Suprapubic skin (tissue), 4 donors: ENCODE measurements around the gene RPTN. TPM values are rescaled to one million over a fixed set of nuclear protein-coding genes. Genes with fewer than 3 reads are reported as not detected.
"Not testable (repeated sequence)": the region's sequence is repeated elsewhere in the genome, so short reads cannot be mapped to it uniquely, and the experiment has no call there.

Experiments
- DNase-seq, 2 donors: peaks; one replicate each; pipeline ENCODE4 v3.0.0-alpha.2; 2019; ENCODE audit warnings: low spot score in 2 of 2
- H3K27ac ChIP-seq: fragments of 200-600 bp; sonication (generic); one replicate; pipeline ENCODE4 v1.5.1; 2019
- H3K27me3 ChIP-seq: fragments of 200-600 bp; sonication (generic); one replicate; pipeline ENCODE4 v1.5.1; 2019
- H3K36me3 ChIP-seq: fragments of 200-600 bp; sonication (generic); one replicate; pipeline ENCODE4 v1.5.1; 2019
- H3K4me1 ChIP-seq: fragments of 200-600 bp; sonication (generic); one replicate; pipeline ENCODE4 v1.5.1; 2019
- H3K4me3 ChIP-seq: fragments of 200-600 bp; sonication (generic); one replicate; pipeline ENCODE4 v1.5.1; 2019; ENCODE audit warnings: mild to moderate bottlenecking
- H3K9me3 ChIP-seq: fragments of 200-600 bp; sonication (generic); one replicate; pipeline ENCODE4 v1.5.1; 2019
- EP300 ChIP-seq: sonication (generic); formaldehyde crosslinking; IDR thresholded peaks from one replicate; pipeline ENCODE4 v1.6.1; 2017; ENCODE audit warnings: antibody characterized with exemption
- POLR2A ChIP-seq, 2 donors: fragments of 450-650 bp; IDR thresholded peaks; one replicate each; pipeline ENCODE4 v1.6.1; 2017; ENCODE audit warnings: antibody characterized with exemption in 2 of 2, mild to moderate bottlenecking in 2 of 2, moderate library complexity in 2 of 2
- POLR2AphosphoS5 ChIP-seq, 3 donors: sonication (generic); formaldehyde crosslinking; IDR thresholded peaks; one replicate each; pipeline ENCODE4 v1.6.1; 2017; ENCODE audit warnings: antibody characterized with exemption in 3 of 3
- WGBS: methylation state at CpG from one replicate; pipeline ENCODE4 v1.1.5; 2018; 5-methylcytosine and 5-hydroxymethylcytosine counted together
- total RNA-seq, 4 donors: library from RNA; depleted of rRNA; stranded (reverse); fragments of >200 nt; gene quantifications; one replicate each; pipeline ENCODE4 v1.1.0, GENCODE V29; 2016
- TF ChIP-seq, protein P1 (sequence below), 2 donors: fragments of 200-600 bp in 1 of 2; fragments of 450-650 bp in 1 of 2; sonication (generic) in 1 of 2; IDR thresholded peaks; one replicate each; pipeline ENCODE4 v1.5.1; 2016 to 2019; ENCODE audit warnings: antibody characterized with exemption in 2 of 2, mild to moderate bottlenecking in 1 of 2, moderate library complexity in 1 of 2

RPTN gene
- total RNA-seq, 4 donors from 2014 or later, result 9.0 to 40.3 (median 18.2) TPM

DNA sequence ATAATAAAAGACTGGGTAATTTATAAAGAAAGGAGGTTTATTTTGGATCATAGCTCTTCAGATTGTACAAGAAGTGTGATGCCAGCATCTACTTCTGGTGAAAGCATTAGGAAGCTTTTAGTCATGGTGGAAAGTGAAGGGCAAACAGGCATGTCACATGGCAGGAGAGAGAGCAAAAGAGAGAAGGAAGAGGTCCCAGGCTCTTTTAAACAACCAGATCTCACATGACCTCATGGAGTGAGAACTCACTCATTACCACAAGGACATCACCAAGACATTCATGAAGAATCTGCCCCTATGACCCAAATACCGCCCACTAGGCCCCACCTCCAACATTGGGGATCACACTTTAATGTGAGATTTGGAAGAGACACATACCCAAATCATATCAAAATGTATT is 10.0 kb downstream of the RPTN start:
- H3K27ac ChIP-seq, result no peak overlapping the region
- TF ChIP-seq, protein P1, sequence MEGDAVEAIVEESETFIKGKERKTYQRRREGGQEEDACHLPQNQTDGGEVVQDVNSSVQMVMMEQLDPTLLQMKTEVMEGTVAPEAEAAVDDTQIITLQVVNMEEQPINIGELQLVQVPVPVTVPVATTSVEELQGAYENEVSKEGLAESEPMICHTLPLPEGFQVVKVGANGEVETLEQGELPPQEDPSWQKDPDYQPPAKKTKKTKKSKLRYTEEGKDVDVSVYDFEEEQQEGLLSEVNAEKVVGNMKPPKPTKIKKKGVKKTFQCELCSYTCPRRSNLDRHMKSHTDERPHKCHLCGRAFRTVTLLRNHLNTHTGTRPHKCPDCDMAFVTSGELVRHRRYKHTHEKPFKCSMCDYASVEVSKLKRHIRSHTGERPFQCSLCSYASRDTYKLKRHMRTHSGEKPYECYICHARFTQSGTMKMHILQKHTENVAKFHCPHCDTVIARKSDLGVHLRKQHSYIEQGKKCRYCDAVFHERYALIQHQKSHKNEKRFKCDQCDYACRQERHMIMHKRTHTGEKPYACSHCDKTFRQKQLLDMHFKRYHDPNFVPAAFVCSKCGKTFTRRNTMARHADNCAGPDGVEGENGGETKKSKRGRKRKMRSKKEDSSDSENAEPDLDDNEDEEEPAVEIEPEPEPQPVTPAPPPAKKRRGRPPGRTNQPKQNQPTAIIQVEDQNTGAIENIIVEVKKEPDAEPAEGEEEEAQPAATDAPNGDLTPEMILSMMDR (IDR thresholded peaks at IDR 0.05), result no peak
- TF ChIP-seq EP300, result no peak
- no peak for TF ChIP-seq POLR2AphosphoS5 (IDR thresholded peaks at IDR 0.05)
- no peak for TF ChIP-seq POLR2A (IDR thresholded peaks at IDR 0.05)
- peaks cover 4% of the 10 kb centered on the region for H3K27me3 ChIP-seq
- H3K36me3 ChIP-seq, result no peaks in the 10 kb centered on the region
- no peaks in the 10 kb centered on the region for H3K4me1 ChIP-seq
- H3K4me3 ChIP-seq, result no peak overlapping the region
- 81% methylated on average over 1 of the region's 1 CpG for WGBS
- no peak for DNase-seq
- peaks cover 8% of the 10 kb centered on the region for H3K9me3 ChIP-seq

DNA sequence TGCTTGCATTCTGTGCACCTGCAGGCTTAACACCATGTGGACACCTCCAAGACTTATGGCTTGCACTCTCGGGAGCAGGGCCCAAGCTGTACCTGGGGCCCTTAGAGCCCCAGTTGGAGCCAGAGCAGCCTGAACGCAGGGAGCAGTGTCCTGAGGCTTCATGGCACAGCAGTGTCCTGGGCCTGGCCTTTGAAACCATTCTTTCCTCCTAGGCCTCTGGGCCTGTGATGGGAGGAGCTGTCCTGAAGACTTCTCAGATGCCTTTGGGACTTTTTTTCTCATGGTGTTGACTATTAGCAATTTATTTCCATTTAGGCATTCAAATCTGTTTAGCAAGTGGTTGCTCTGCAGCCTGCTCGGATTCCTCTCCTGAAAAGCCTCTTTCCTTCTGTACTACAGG is 11.0 kb downstream of the RPTN start:
- 82% methylated on average over 3 of the region's 3 CpGs for WGBS
- H3K9me3 ChIP-seq, result peaks cover 8% of the 10 kb centered on the region
- no peak overlapping the region for H3K27ac ChIP-seq
- H3K4me1 ChIP-seq, result no peaks in the 10 kb centered on the region
- no peak for TF ChIP-seq POLR2AphosphoS5 (IDR thresholded peaks at IDR 0.05)
- TF ChIP-seq, protein P1 (IDR thresholded peaks at IDR 0.05), result no peak
- no peak for TF ChIP-seq POLR2A (IDR thresholded peaks at IDR 0.05)
- peaks cover 4% of the 10 kb centered on the region for H3K27me3 ChIP-seq
- H3K36me3 ChIP-seq, result no peaks in the 10 kb centered on the region
- H3K4me3 ChIP-seq, result no peak overlapping the region
- DNase-seq, result no peak

DNA sequence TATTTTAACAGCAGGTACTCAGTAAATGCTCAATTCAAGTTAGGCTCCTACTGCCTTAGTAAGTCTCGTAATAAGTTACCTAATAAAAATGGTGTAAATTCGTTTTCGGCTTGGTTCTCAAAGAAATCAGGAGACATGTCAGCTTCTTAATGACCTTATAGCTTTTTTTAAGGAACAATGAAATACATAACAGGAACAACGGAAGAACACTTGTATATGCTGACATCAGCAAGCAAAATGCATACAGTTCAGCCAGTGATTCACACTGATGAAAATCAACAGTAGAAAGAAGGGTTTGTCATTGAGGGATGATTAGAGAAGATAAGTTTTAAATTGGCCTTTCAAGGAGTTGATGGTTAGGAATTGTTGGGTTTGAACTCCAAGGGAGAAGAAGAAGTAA is 13.3 kb downstream of the RPTN start:
- no peak overlapping the region for H3K27ac ChIP-seq
- TF ChIP-seq POLR2AphosphoS5 (IDR thresholded peaks at IDR 0.05) (no peak), EP300 (no peak), POLR2A (IDR thresholded peaks at IDR 0.05) (no peak)
- TF ChIP-seq, protein P1 (IDR thresholded peaks at IDR 0.05), result no peak
- DNase-seq, result no peak
- WGBS, result 78% methylated on average over 4 of the region's 4 CpGs
- no peak overlapping the region for H3K4me3 ChIP-seq
- H3K9me3 ChIP-seq, result peaks cover 8% of the 10 kb centered on the region
- H3K4me1 ChIP-seq, result peaks cover 8% of the 10 kb centered on the region
- H3K36me3 ChIP-seq, result no peaks in the 10 kb centered on the region
- peaks cover 4% of the 10 kb centered on the region for H3K27me3 ChIP-seq

DNA sequence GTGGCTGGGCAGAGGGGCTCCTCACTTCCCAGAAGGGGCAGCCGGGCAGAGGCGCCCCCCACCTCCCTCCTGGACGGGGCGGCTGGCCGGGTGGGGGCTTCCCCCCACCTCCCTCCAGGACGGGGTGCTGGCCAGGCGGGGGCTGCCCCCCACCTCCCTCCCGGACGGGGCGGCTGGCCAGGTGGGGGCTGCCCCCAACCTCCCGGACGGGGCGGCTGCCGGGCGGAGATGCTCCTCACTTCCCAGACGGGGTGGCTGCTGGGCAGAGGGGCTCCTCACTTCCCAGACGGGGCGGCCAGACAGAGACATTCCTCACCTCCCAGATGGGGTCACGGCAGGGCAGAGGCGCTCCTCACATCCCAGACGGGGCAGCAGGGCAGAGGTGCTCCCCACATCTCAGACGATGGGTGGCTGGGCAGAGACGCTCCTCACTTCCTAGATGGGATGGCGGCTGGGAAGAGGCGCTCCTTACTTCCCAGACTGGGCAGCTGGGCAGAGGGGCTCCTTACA is 14.3 kb downstream of the RPTN start:
- H3K27me3 ChIP-seq, H3K27ac ChIP-seq, H3K36me3 ChIP-seq, H3K4me3 ChIP-seq, H3K4me1 ChIP-seq, H3K9me3 ChIP-seq, DNase-seq: not testable (repeated sequence)
- 88% methylated on average over 8 of the region's 25 CpGs for WGBS

DNA sequence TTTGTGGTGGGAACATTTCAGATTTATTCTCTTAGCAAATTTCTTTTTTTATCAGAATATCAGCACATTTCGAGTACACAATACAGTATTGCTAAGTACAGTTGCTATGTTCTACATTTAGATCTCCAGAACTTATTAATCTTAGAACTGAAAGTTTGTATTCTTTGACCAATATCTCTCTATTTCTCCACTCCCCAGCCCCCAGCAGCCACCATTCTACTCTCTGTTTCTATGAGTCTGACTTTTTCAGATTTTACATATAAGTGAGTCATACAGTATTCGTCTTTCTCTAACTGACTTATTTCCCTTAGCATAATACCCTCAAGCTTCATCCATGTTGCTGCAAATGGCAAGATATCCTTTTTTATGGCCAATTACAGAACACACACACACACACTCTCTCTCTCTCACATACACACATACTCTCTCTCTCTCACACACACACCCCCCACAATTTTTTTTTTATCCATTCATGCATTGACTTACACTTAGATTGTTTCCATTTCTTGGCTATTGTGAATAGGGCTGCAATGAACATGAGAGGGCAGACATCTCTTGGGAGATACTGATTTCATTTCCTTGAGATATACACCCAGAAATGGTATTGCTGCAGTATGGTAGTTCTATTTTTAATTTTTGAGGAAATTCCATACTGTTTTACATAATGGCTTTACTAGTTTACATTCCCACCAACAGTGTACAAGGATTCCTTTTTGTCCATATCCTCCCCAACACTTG is 15.7 kb downstream of the RPTN start:
- WGBS, result 46% methylated on average over 2 of the region's 2 CpGs
- H3K36me3 ChIP-seq, result no peaks in the 10 kb centered on the region
- peaks cover 7% of the 10 kb centered on the region for H3K9me3 ChIP-seq
- DNase-seq, result no peak
- no peak for TF ChIP-seq POLR2A (IDR thresholded peaks at IDR 0.05)
- TF ChIP-seq POLR2AphosphoS5 (IDR thresholded peaks at IDR 0.05), result no peak
- no peak for TF ChIP-seq EP300
- TF ChIP-seq, protein P1 (IDR thresholded peaks at IDR 0.05), result no peak
- H3K4me3 ChIP-seq, result no peak overlapping the region
- H3K4me1 ChIP-seq, result peaks cover 8% of the 10 kb centered on the region
- peaks cover 4% of the 10 kb centered on the region for H3K27me3 ChIP-seq
- no peak overlapping the region for H3K27ac ChIP-seq
